ENCODE measurements around the gene NFIA.
"Not testable (repeated sequence)": the region's sequence is repeated elsewhere in the genome, so short reads cannot be mapped to it uniquely, and the experiment has no call there.

The NFIA gene

GRCh38 chr1:61109158-61109557 is 26.8 kb downstream of the NFIA start:
- no peak for DNase-seq

GRCh38 chr1:61109910-61110309 is 27.5 kb downstream of the NFIA start:
- DNase-seq: no peak

- no peak for DNase-seq
These were observed 28.2 kb downstream of the NFIA start for GRCh38 chr1:61110554-61110953.

- DNase-seq: no peak
These were observed 29.0 kb downstream of the NFIA start for GRCh38 chr1:61111084-61112004.

- no peak for DNase-seq
These were observed 32.0 kb downstream of the NFIA start for GRCh38 chr1:61114178-61114870.

- no peak for DNase-seq
These were observed 33.1 kb downstream of the NFIA start for GRCh38 chr1:61115436-61115835.

GRCh38 chr1:61116421-61116820 is 34.1 kb downstream of the NFIA start:
- DNase-seq: no peak

GRCh38 chr1:61117283-61117682 is 34.9 kb downstream of the NFIA start:
- no peak for DNase-seq

- DNase-seq: no peak
These were observed 36.7 kb downstream of the NFIA start for GRCh38 chr1:61119085-61119484.

GRCh38 chr1:61120246-61120840 is 38.0 kb downstream of the NFIA start:
- no peak for DNase-seq

GRCh38 chr1:61120998-61121397 is 38.6 kb downstream of the NFIA start:
- DNase-seq: no peak

GRCh38 chr1:61121631-61122030 is 39.3 kb downstream of the NFIA start:
- no peak for DNase-seq

- no peak for DNase-seq
These were observed 40.0 kb downstream of the NFIA start for GRCh38 chr1:61122389-61122788.

GRCh38 chr1:61123326-61123725 is 41.0 kb downstream of the NFIA start:
- DNase-seq: no peak

- no peak for DNase-seq
These were observed 41.7 kb downstream of the NFIA start for GRCh38 chr1:61124078-61124477.

- no peak for DNase-seq
These were observed 42.3 kb downstream of the NFIA start for GRCh38 chr1:61124696-61125095.

GRCh38 chr1:61125263-61125662 is 42.9 kb downstream of the NFIA start:
- no peak for DNase-seq

GRCh38 chr1:61125895-61126294 is 43.5 kb downstream of the NFIA start:
- DNase-seq: no peak

- DNase-seq: not testable (repeated sequence)
These were observed 44.5 kb downstream of the NFIA start for GRCh38 chr1:61126843-61127242.

GRCh38 chr1:61130338-61131000 is 48.1 kb downstream of the NFIA start:
- DNase-seq: no peak

GRCh38 chr1:61131248-61131647 is 48.9 kb downstream of the NFIA start:
- no peak for DNase-seq

- DNase-seq: no peak
These were observed 49.4 kb downstream of the NFIA start for GRCh38 chr1:61131716-61132115.

- DNase-seq: no peak
These were observed 49.8 kb downstream of the NFIA start for GRCh38 chr1:61132176-61132638.

Measured in NCI-H748 treated with DMSO at 0.1 percent for 48 hours (cell line).